Measurements from ENCODE around the gene WDFY2. TPM values are rescaled to one million over a fixed set of nuclear protein-coding genes. Genes with fewer than 3 reads are reported as not detected.

Gene WDFY2
- total and polyA plus RNA-seq, 9 donors: 5.4 to 17.9 (median 12.6) TPM

DNA sequence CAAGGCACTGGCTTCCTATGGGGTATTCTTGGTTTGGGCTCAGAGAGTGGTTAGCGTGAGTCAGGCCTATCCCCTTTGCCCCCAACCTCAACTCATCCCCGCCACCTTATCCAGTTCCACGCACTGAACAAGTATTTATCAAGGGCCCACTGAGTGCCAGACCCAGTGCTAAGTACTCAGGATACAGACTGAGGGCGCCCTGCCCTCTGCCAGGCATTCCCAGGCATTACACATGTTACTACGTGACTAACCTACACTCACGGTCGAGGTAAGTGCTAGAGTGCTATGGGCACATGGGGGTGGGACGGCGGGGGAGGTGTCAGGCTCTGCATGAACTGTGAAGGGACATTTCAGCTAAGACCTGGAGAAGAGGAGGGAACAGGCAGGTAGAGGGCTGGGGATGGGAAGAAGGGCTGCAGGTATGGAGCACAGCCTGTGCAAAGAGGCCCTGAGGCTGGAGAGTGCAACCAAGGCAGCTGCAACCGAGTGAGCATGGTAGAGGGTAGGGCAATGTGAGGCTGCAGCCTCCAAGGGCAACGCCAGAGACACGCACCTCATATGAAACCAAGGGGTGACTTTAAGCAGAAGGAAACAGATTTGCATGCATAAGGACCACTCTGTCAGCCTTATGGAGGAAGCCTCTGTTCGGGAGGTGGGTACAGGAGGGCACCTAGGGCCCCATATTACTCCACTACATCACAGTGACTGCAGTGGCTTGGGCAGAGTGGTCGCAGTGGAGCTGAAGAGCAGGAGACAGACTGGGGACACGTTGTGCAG is 197.2 kb downstream of the WDFY2 start:
- 81 to 89% (median 84%) methylated on average over 15 of the region's 15 CpGs for WGBS, 3 donors
- Histone ChIP-seq H3K4me3 (no peak overlapping the region), H3K4me1 (ENCODE audit: insufficient read depth) (peaks cover 4% of the 10 kb centered on the region), H3K27me3 (no peaks in the 10 kb centered on the region), H3K9me3 (no peaks in the 10 kb centered on the region), H3K36me3 (no peaks in the 10 kb centered on the region), H3K27ac (no peak overlapping the region)
- intact Hi-C loops (cut with DNase I): no loop called here
- DNase-seq: no peak
- TF ChIP-seq EP300 (IDR thresholded peaks at IDR 0.05) (no peak), POLR2A (IDR thresholded peaks at IDR 0.05) (no peak), CTCF (IDR thresholded peaks at IDR 0.05) (no peak)

- no peak for DNase-seq
- 80 to 88% (median 83%) methylated on average over 15 of the region's 15 CpGs for WGBS, 3 donors
- Histone ChIP-seq H3K27ac (no peak overlapping the region), H3K4me3 (no peak overlapping the region), H3K36me3 (no peaks in the 10 kb centered on the region), H3K9me3 (no peaks in the 10 kb centered on the region), H3K27me3 (no peaks in the 10 kb centered on the region), H3K4me1 (ENCODE audit: insufficient read depth) (peaks cover 8% of the 10 kb centered on the region)
- TF ChIP-seq CTCF (IDR thresholded peaks at IDR 0.05) (no peak), POLR2A (IDR thresholded peaks at IDR 0.05) (no peak), EP300 (IDR thresholded peaks at IDR 0.05) (no peak)
- intact Hi-C loops (cut with DNase I): no loop called here
Observed at GRCh38 chr13:51782026-51782710, 197.9 kb downstream of the WDFY2 start.

DNA sequence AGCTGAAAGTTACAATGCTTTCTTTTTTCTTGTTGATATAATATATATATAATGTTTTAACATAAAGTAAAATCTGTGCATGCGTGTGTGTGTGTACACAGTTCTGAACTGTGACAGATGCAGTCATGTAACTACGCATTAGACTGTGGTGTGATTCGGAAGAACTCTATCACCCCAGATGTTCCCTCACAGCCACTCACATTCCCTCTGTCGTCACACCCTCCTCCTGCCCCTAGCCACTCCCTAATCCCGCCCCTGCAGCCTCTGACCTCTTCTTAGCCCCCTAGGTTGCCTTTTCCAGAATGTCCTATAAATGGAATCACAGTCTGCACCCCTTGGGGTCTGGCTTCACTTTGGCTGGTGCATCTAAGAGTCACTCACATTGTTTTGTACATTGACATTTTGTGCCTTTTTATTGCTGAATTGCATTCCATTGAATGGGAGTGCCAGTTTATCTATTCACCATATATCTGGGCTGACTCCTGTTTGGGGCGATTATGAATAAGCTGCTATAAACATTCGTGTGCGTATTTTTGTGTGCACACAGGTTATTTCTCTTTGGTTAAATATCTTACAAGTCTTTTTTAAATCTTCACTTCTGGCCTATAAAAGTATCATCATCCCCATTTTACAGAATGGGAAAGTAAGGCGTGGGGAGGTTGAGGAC is 199.3 kb downstream of the WDFY2 start:
- H3K4me3 ChIP-seq: no peak overlapping the region
- H3K27me3 ChIP-seq: no peaks in the 10 kb centered on the region
- H3K36me3 ChIP-seq: no peaks in the 10 kb centered on the region
- H3K4me1 ChIP-seq (ENCODE audit: insufficient read depth): peaks cover 11% of the 10 kb centered on the region
- 92 to 96% (median 95%) methylated on average over 9 of the region's 9 CpGs for WGBS, 3 donors
- H3K27ac ChIP-seq: no peak overlapping the region
- TF ChIP-seq CTCF (IDR thresholded peaks at IDR 0.05): no peak
- no peak for TF ChIP-seq EP300 (IDR thresholded peaks at IDR 0.05)
- TF ChIP-seq POLR2A (IDR thresholded peaks at IDR 0.05): no peak
- intact Hi-C loops (cut with DNase I): no loop called here
- no peaks in the 10 kb centered on the region for H3K9me3 ChIP-seq
- DNase-seq: peak in 1 of 5 donors; percentile 11

DNA sequence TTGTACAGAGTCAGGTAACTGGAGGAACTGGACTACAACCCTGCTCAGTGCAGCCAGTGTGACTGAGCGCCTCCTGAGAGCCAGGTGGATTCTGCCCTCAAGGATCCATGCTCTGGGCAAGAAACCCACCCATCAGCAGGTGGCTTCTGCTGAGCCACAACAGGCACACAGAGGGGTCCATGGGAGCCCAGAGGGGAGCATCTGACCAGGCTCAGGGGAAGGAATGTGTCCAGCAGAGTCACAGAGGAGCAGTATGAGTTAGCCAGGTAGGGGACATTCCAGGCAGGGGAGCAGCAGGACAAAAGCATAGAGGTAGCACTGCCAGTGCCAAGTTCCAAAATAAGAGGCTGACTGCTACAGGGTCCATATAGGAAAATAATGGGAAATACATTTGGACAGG is 199.8 kb downstream of the WDFY2 start:
- no peak overlapping the region for H3K4me3 ChIP-seq
- peaks cover 11% of the 10 kb centered on the region for H3K4me1 ChIP-seq (ENCODE audit: insufficient read depth)
- H3K27ac ChIP-seq: no peak overlapping the region
- peak in 1 of 5 donors; percentile 8 for DNase-seq
- no peaks in the 10 kb centered on the region for H3K27me3 ChIP-seq
- no peaks in the 10 kb centered on the region for H3K36me3 ChIP-seq
- no peaks in the 10 kb centered on the region for H3K9me3 ChIP-seq
- 93 to 100% (median 95%) methylated on average over 1 of the region's 1 CpG for WGBS, 3 donors
- TF ChIP-seq POLR2A (IDR thresholded peaks at IDR 0.05): no peak
- no peak for TF ChIP-seq CTCF (IDR thresholded peaks at IDR 0.05)
- no peak for TF ChIP-seq EP300 (IDR thresholded peaks at IDR 0.05)
- intact Hi-C loops (cut with DNase I): no loop called here
